D721Med (cell line): ENCODE data around the gene ATP8A2.

ENCODE experiments used
- DNase-seq: peaks from one replicate; pipeline ENCODE4 v3.0.0; 2011; ENCODE audit warnings: low spot score; ENCODE audit not compliant: insufficient read length
- FAIRE-seq: peaks from 2 replicates; lab custom pipeline; 2011; peaks lifted over from hg19 to GRCh38; lab: Jason Lieb, UNC
- TF ChIP-seq, protein P1 (sequence below): IDR thresholded peaks from 2 replicates; pipeline ENCODE4 v1.5.1; 2012; ENCODE audit warnings: mild to moderate bottlenecking, control low read depth; ENCODE audit not compliant: insufficient read depth; ENCODE audit errors: missing control alignments

ATP8A2 gene

DNA sequence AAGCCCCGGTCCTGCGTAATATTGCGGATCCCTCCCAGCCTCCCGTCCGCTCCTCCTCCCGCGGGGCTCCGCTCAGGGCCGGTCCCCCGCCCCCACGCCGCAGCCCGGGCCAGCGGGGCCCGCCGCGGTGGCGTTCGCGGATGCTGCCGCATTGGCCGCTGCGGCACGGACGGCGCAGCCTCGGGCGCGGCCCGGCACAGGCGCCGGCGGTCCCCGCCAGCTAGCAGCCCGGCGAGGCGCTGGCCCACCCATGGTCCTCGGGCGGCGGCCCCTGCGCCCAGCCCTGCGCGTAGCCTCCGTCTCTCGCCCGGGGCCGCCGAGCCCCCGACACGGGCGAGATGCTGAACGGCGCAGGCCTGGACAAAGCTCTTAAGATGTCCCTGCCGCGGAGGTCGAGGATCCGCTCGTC is at the start of gene ATP8A2:
Gene ATP8A2, plus strand, starts transcription at position 100 of the 409 bp plus-strand sequence. Its CDS starts 239 bp downstream, at position 339.
- FAIRE-seq (no peak), DNase-seq (no peak)
- TF ChIP-seq, protein P1, sequence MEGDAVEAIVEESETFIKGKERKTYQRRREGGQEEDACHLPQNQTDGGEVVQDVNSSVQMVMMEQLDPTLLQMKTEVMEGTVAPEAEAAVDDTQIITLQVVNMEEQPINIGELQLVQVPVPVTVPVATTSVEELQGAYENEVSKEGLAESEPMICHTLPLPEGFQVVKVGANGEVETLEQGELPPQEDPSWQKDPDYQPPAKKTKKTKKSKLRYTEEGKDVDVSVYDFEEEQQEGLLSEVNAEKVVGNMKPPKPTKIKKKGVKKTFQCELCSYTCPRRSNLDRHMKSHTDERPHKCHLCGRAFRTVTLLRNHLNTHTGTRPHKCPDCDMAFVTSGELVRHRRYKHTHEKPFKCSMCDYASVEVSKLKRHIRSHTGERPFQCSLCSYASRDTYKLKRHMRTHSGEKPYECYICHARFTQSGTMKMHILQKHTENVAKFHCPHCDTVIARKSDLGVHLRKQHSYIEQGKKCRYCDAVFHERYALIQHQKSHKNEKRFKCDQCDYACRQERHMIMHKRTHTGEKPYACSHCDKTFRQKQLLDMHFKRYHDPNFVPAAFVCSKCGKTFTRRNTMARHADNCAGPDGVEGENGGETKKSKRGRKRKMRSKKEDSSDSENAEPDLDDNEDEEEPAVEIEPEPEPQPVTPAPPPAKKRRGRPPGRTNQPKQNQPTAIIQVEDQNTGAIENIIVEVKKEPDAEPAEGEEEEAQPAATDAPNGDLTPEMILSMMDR = no peak

DNA sequence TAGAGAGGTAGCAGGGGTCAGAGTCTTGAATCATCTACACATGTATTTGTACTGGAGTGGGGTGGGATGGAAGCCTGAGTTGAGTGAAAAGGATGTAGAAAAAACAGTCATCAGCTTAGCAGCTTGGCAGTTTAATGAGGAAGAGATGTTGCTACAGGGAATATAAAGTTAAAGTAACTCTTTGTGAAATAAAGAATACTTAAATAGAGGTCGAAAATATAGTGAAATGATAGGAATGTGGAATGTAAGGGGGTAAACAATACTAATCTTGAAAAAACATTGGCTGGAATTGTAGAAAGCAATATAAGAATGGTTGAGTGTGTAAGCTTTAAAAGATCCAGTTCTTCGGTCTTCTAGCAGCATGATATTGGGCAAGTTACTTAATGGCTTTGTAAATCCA is 47.7 kb upstream of the ATP8A2 start:
- FAIRE-seq (no peak), DNase-seq (no peak)
- TF ChIP-seq, protein P1 = no peak

DNA sequence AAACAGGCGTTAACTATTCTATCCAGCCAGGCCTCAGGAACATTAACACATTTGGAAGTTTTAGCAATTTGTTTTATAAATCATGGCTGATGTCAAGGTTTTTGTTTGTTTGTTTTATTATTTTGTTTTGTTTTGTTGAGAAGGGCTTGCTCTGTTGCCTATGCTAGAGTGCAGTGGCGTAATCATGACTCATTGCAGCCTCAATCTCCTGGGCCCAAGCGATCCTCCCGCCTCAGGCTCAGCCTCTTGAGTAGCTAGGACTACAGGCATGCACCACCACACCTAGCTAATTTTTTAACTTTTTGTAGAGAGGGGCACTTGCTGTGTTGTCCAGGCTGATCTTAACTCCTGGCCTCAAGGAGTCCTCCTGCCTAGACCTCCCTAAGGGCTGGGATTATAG is 42.1 kb upstream of the ATP8A2 start:
- TF ChIP-seq, protein P1 = no peak
- DNase-seq (no peak), FAIRE-seq (no peak)

- DNase-seq (no peak), FAIRE-seq (no peak)
- TF ChIP-seq, protein P1 = no peak
Observed at GRCh38 chr13:25330541-25330940, 41.2 kb upstream of the ATP8A2 start.

GRCh38 chr13:25335856-25336255 is 35.9 kb upstream of the ATP8A2 start:
- FAIRE-seq = no peak
- DNase-seq = no peak
- TF ChIP-seq, protein P1 = no peak

- no peak for DNase-seq
- no peak for FAIRE-seq
- TF ChIP-seq, protein P1 = no peak
Observed at GRCh38 chr13:25345576-25345975, 26.2 kb upstream of the ATP8A2 start.

DNA sequence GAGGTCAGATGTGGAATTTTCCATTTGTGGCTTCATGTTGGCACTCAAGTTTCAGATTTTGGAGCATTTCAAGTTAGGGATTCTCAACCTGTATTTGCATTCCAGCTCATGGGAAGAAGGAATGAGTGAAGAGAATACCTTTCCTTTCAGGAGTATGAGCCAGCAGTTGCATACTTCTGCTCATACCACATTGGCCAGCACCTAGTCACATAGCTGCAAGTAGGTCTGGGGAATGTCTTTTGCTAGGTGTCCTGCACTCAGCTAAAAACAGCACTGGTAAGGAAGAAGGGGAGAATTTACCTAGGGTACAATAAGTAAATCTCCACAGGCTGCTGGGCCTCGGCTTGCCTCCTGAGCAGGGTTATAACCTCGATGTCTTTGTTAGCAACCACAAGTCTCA is 24.6 kb upstream of the ATP8A2 start:
- TF ChIP-seq, protein P1 = no peak

More for the DNA sequence above, 24.6 kb upstream of the ATP8A2 start:
- no peak for DNase-seq
- no peak for FAIRE-seq
